ENCODE results near the gene RSU1.
A peak's percentile ranks its signal among the peaks of the same experiment; 100 is the strongest.

Gene RSU1

GRCh38 chr10:16675334-16675733 is 141.9 kb downstream of the RSU1 start:
- H3K27me3 Mint-ChIP-seq, result no peaks in the 10 kb centered on the region
- H3K4me3 Mint-ChIP-seq, result no peak overlapping the region
- peaks cover 3% of the 10 kb centered on the region for H3K9me3 Mint-ChIP-seq
- DNase-seq, result no peak
- H3K36me3 Mint-ChIP-seq (ENCODE audit: low read depth), result peaks cover 64% of the 10 kb centered on the region
- no peaks in the 10 kb centered on the region for H3K4me1 Mint-ChIP-seq (ENCODE audit: low read depth)
- H3K27ac Mint-ChIP-seq, result no peak overlapping the region

- Mint-ChIP-seq H3K4me3 (no peak overlapping the region), H3K27ac (no peak overlapping the region), H3K4me1 (ENCODE audit: low read depth) (no peaks in the 10 kb centered on the region), H3K9me3 (peaks cover 3% of the 10 kb centered on the region), H3K27me3 (no peaks in the 10 kb centered on the region), H3K36me3 (ENCODE audit: low read depth) (peaks cover 67% of the 10 kb centered on the region)
- no peak for DNase-seq
These were observed 143.0 kb downstream of the RSU1 start for GRCh38 chr10:16674147-16674703.

- peaks cover 3% of the 10 kb centered on the region for H3K9me3 Mint-ChIP-seq
- peaks cover 3% of the 10 kb centered on the region for H3K4me1 Mint-ChIP-seq (ENCODE audit: low read depth)
- peaks cover 68% of the 10 kb centered on the region for H3K36me3 Mint-ChIP-seq (ENCODE audit: low read depth)
- no peak overlapping the region for H3K4me3 Mint-ChIP-seq
- no peak overlapping the region for H3K27ac Mint-ChIP-seq
- H3K27me3 Mint-ChIP-seq, result no peaks in the 10 kb centered on the region
- DNase-seq, result no peak
These were observed 143.8 kb downstream of the RSU1 start for GRCh38 chr10:16673443-16673842.

GRCh38 chr10:16663444-16663843 is 153.8 kb downstream of the RSU1 start:
- DNase-seq, result no peak
- Mint-ChIP-seq H3K4me1 (ENCODE audit: low read depth) (peaks cover 28% of the 10 kb centered on the region), H3K27me3 (no peaks in the 10 kb centered on the region), H3K4me3 (no peak overlapping the region), H3K27ac (no peak overlapping the region), H3K9me3 (no peaks in the 10 kb centered on the region), H3K36me3 (ENCODE audit: low read depth) (peaks cover 14% of the 10 kb centered on the region)

GRCh38 chr10:16662923-16663322 is 154.3 kb downstream of the RSU1 start:
- H3K9me3 Mint-ChIP-seq, result no peaks in the 10 kb centered on the region
- no peaks in the 10 kb centered on the region for H3K27me3 Mint-ChIP-seq
- peaks cover 11% of the 10 kb centered on the region for H3K36me3 Mint-ChIP-seq (ENCODE audit: low read depth)
- H3K4me1 Mint-ChIP-seq (ENCODE audit: low read depth), result peaks cover 27% of the 10 kb centered on the region
- no peak for DNase-seq
- H3K27ac Mint-ChIP-seq, result no peak overlapping the region
- H3K4me3 Mint-ChIP-seq, result no peak overlapping the region

DNA sequence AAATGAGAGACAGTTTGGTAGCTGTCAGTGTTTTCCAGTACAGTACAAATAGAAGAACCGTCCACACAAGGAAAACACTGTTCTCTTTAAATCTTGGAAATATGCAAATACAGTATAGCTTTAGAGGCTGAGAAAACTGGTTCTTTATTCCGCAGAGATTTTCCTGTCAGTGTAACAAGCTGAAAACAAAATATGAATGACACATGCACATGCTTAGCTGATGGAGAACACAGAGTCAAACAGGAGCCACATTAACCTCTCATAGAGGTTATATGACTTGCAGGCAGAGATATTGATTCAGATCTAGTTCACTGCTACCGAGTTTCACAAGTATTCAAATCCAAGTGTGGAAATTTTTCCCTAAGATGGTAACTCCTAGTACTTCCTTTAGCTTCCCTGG is 160.3 kb downstream of the RSU1 start:
- H3K4me1 Mint-ChIP-seq (ENCODE audit: low read depth), result peaks cover 29% of the 10 kb centered on the region
- H3K4me3 Mint-ChIP-seq, result no peak overlapping the region
- no peaks in the 10 kb centered on the region for H3K9me3 Mint-ChIP-seq
- no peaks in the 10 kb centered on the region for H3K27me3 Mint-ChIP-seq
- DNase-seq, result no peak
- H3K27ac Mint-ChIP-seq, result no peak overlapping the region
- H3K36me3 Mint-ChIP-seq (ENCODE audit: low read depth), result peaks cover 3% of the 10 kb centered on the region

DNA sequence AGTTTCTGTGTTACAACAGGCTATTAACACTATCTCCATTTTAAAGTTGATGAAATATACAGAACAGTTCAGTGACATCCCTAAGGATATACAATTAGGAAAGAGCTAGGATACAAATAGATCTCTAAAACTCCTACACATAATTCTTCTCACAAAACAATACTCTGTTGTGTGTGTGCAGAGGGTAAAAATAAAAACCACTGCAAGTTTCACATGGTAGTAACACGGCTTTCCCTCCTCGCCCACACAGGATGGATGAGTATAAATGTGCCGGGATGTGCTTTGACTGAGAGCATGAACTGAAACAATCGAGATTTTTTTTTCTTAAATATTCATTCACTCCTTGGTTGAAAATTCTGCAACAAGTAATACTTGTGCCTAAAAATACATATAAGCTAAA is 164.0 kb downstream of the RSU1 start:
- peaks cover 21% of the 10 kb centered on the region for H3K4me1 Mint-ChIP-seq (ENCODE audit: low read depth)
- no peaks in the 10 kb centered on the region for H3K9me3 Mint-ChIP-seq
- H3K4me3 Mint-ChIP-seq, result no peak overlapping the region
- H3K27ac Mint-ChIP-seq, result no peak overlapping the region
- peaks cover 3% of the 10 kb centered on the region for H3K36me3 Mint-ChIP-seq (ENCODE audit: low read depth)
- H3K27me3 Mint-ChIP-seq, result no peaks in the 10 kb centered on the region
- no peak for DNase-seq

DNA sequence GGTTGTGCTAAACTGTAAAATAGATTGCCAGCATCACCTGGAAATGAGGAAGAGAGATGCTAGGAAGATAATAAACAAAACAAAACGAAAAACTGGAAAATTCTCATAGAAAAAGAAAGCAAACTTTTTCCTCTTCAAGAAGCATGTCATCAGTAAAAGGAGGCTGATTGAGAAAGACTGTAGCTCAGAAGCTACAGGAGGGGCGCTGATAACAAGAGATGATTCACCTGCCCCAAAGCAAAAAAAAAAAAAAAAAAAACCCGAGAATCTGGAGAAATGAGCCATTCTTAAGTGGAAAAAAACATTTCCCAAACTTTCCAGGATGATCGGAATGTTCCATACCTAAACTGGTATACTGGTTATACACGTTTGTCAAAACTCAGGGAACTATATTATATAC is 165.1 kb downstream of the RSU1 start:
- peaks cover 5% of the 10 kb centered on the region for H3K36me3 Mint-ChIP-seq (ENCODE audit: low read depth)
- H3K27ac Mint-ChIP-seq, result peak overlapping the region; percentile 54
- DNase-seq, result no peak
- peaks cover 26% of the 10 kb centered on the region for H3K4me1 Mint-ChIP-seq (ENCODE audit: low read depth)
- H3K4me3 Mint-ChIP-seq, result no peak overlapping the region
- no peaks in the 10 kb centered on the region for H3K27me3 Mint-ChIP-seq
- H3K9me3 Mint-ChIP-seq, result no peaks in the 10 kb centered on the region

DNA sequence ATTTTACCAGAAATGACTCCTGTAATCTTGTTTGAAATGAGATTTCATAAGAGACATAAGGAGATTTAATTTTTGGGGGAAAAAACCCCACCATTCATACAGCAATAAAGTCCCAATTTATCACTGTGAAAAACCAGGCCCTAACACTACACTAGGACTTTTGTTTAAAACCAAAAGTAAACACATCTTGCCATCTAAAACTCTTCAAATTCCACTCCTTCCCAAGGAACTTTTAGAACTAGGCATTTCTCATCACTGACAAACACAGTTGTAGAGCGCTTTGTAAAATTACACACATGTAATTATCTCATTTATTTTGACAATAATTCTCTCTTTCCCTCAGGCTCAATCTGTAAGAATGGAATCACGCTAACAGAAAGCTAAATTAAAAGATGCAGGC is 167.5 kb downstream of the RSU1 start:
- no peak for DNase-seq
- peaks cover 39% of the 10 kb centered on the region for H3K4me1 Mint-ChIP-seq (ENCODE audit: low read depth)
- H3K36me3 Mint-ChIP-seq (ENCODE audit: low read depth), result peaks cover 9% of the 10 kb centered on the region
- no peak overlapping the region for H3K27ac Mint-ChIP-seq
- no peaks in the 10 kb centered on the region for H3K27me3 Mint-ChIP-seq
- H3K9me3 Mint-ChIP-seq, result no peaks in the 10 kb centered on the region
- no peak overlapping the region for H3K4me3 Mint-ChIP-seq

DNA sequence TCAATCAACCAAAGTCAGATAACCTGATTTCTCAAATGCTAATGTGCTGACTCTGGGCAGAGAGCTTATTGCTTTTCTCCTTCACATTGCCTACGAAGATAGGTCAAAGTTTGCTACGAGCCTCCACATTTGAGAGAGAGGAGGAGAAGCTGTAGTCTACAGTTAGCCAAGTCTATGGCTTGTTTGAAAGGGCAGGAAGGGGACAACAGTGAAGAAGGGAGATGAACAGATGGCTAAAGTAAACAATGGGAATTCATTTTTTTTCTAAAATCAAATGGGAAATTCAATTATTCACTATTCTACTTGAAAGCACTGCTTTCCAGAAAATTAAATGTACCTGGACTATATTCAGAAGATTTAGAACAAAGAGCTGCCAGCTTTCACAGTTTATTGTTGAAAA is 168.9 kb downstream of the RSU1 start:
- Mint-ChIP-seq H3K36me3 (ENCODE audit: low read depth) (peaks cover 6% of the 10 kb centered on the region), H3K4me1 (ENCODE audit: low read depth) (peaks cover 38% of the 10 kb centered on the region), H3K27ac (no peak overlapping the region), H3K27me3 (no peaks in the 10 kb centered on the region), H3K4me3 (no peak overlapping the region), H3K9me3 (no peaks in the 10 kb centered on the region)
- no peak for DNase-seq

DNA sequence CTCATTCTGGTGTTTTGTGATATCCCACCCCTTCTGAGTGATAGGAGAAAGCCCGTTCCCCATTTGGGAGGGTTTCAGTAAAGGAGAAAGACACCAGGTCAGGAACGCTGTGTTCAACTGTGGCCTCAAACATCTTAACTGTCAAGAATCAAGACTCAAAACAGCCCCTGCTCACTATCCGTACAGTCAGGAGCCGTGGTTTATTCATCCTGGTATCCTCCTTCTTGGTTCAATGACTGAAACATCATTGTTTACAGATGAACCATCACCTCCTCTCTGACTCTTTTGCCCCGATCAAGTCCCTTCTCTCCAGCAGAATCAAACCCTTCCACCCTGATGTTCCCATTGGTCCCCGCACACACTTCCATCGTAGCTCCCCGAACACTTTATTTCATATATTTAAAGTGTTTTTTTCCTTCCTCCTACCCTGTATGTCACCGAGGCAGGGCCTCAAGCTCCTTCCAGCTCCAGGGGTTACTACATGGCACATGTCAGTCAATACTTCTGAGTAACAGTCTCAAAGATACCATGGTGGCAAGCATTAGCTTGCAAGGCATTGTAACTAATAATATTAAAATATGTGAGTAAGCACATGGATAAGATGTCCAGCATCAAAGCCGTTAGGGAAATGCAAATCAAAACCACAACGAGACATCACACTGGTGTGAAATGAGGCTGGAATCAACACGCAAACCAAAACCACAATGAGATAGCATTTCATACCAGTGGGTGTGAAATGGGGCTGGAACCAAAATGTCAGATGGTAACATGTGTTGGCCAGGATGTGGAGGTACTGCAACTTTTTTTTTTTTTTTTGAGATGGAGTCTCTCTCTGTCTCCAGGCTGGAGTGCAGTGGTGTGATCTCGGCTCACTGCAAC is 170.8 kb downstream of the RSU1 start:
- peaks cover 6% of the 10 kb centered on the region for H3K36me3 Mint-ChIP-seq (ENCODE audit: low read depth)
- no peak for DNase-seq
- H3K4me1 Mint-ChIP-seq (ENCODE audit: low read depth), result peaks cover 23% of the 10 kb centered on the region
- H3K27me3 Mint-ChIP-seq, result no peaks in the 10 kb centered on the region
- H3K27ac Mint-ChIP-seq, result peak overlapping the region; percentile 8
- H3K9me3 Mint-ChIP-seq, result no peaks in the 10 kb centered on the region
- H3K4me3 Mint-ChIP-seq, result no peak overlapping the region

DNA sequence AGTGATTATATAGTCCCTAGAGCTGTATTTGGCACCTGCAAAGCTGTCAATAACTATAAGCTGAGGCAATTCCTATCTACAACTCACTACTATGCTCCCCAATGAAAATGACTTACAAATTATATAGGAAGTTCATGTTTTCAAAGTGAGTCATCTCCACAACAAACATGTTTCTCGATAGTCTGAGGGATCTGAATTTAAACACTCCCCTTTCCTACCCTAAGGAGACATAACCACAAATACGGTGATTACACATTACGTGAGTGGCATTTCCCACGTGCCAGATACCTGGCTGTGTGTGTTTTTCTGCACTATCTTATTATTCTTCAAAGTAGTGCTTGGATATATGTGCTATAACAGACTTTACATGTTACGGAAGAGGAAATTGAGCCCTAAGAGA is 173.1 kb downstream of the RSU1 start:
- H3K4me1 Mint-ChIP-seq (ENCODE audit: low read depth), result peaks cover 21% of the 10 kb centered on the region
- H3K27ac Mint-ChIP-seq, result no peak overlapping the region
- H3K36me3 Mint-ChIP-seq (ENCODE audit: low read depth), result peaks cover 6% of the 10 kb centered on the region
- no peak overlapping the region for H3K4me3 Mint-ChIP-seq
- H3K27me3 Mint-ChIP-seq, result no peaks in the 10 kb centered on the region
- H3K9me3 Mint-ChIP-seq, result no peaks in the 10 kb centered on the region
- no peak for DNase-seq

DNA sequence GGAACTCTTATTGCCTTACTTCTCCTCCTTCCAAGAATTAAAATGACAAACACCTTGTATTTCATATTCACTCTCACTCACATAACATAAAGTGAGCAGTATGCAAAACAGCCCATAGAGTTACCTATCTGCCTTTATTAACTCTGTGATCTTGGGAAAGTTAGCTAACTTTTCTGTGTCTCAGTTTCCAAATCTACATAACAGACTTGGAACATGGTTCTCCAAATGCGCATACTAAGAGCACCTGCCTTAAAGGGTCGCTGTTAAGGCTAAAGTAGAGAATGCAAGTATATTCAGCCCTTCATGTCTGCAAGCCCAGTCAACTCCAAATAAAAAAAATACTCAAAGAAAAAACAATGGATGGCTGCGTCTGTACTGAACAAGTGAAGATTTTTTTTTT is 173.7 kb downstream of the RSU1 start:
- H3K36me3 Mint-ChIP-seq (ENCODE audit: low read depth), result peaks cover 8% of the 10 kb centered on the region
- H3K9me3 Mint-ChIP-seq, result no peaks in the 10 kb centered on the region
- peaks cover 21% of the 10 kb centered on the region for H3K4me1 Mint-ChIP-seq (ENCODE audit: low read depth)
- no peak overlapping the region for H3K27ac Mint-ChIP-seq
- H3K4me3 Mint-ChIP-seq, result no peak overlapping the region
- no peak for DNase-seq
- H3K27me3 Mint-ChIP-seq, result no peaks in the 10 kb centered on the region

- no peak overlapping the region for H3K4me3 Mint-ChIP-seq
- H3K9me3 Mint-ChIP-seq, result no peaks in the 10 kb centered on the region
- H3K36me3 Mint-ChIP-seq (ENCODE audit: low read depth), result peaks cover 6% of the 10 kb centered on the region
- no peaks in the 10 kb centered on the region for H3K27me3 Mint-ChIP-seq
- H3K27ac Mint-ChIP-seq, result no peak overlapping the region
- DNase-seq, result no peak
- peaks cover 4% of the 10 kb centered on the region for H3K4me1 Mint-ChIP-seq (ENCODE audit: low read depth)
These were observed 177.1 kb downstream of the RSU1 start for GRCh38 chr10:16640153-16640552.

DNA sequence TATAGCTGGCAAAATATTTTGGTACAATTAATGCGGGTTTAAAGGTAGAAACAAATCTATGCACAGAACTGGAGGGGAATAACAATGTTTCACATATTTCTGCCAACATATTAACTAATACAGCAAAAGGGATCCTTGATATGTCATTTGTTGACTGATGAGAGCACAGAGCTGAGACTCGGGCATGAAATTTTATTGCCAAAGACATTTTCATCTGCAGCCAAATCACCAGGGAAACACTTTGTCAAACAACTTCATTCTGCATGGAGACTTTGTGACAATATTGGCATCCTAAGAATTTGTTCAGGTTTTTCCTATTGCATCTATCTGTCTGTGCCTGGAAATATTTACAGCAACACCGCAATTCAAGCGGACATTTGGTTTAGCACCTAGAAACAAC is 177.8 kb downstream of the RSU1 start:
- Mint-ChIP-seq H3K27ac (no peak overlapping the region), H3K9me3 (no peaks in the 10 kb centered on the region), H3K36me3 (ENCODE audit: low read depth) (peaks cover 7% of the 10 kb centered on the region), H3K4me3 (no peak overlapping the region), H3K27me3 (no peaks in the 10 kb centered on the region), H3K4me1 (ENCODE audit: low read depth) (peaks cover 3% of the 10 kb centered on the region)
- no peak for DNase-seq
